ENCODE data around the gene MYBPH.

Gene MYBPH

DNA sequence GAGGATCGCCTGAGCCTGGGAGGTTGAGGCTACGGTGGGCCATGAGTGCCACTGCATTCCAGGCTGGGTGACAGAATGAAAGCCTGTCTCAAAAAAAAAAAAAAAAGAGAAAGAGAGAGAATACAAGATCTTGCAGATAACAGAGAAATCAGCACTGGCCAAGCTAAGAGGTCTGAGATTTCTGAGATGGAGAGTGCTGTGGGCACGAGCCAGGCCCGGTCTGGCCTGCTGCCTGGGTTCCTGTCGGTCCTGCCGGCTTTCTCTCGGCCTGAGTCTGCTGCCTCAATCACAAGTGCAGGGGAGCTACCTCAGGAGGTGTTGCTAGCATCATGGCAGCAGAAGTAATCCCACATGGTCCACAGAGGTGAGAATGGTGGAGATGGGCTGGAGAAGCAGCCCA, 29.1 kb downstream of the MYBPH start:
- no peak for FAIRE-seq

GRCh38 chr1:203146042-203146369, 29.6 kb downstream of the MYBPH start:
- no peak for FAIRE-seq

- FAIRE-seq: no peak
Measured at GRCh38 chr1:203145321-203146041, 30.1 kb downstream of the MYBPH start.

GRCh38 chr1:203144661-203145060, 31.0 kb downstream of the MYBPH start:
- no peak for FAIRE-seq

DNA sequence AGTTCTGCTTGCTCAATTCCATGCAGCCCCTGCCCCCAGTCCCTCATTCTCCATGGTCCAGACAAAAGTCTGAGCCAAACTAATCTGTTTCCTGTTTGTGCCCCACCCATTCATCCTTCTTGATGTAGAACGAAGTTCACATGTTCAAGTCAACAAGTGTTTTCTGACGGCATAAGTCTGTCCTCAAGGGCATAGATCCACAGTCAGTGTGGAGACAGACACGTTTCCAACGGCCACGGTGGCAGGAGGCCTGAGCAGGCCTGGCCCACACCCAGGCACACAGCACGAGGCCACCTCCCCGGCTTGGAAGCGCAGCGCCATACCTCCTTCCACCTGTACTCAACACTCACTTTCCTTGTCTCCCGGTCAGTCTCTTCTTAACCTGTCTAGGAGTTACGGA, 32.0 kb downstream of the MYBPH start:
- no peak for FAIRE-seq

DNA sequence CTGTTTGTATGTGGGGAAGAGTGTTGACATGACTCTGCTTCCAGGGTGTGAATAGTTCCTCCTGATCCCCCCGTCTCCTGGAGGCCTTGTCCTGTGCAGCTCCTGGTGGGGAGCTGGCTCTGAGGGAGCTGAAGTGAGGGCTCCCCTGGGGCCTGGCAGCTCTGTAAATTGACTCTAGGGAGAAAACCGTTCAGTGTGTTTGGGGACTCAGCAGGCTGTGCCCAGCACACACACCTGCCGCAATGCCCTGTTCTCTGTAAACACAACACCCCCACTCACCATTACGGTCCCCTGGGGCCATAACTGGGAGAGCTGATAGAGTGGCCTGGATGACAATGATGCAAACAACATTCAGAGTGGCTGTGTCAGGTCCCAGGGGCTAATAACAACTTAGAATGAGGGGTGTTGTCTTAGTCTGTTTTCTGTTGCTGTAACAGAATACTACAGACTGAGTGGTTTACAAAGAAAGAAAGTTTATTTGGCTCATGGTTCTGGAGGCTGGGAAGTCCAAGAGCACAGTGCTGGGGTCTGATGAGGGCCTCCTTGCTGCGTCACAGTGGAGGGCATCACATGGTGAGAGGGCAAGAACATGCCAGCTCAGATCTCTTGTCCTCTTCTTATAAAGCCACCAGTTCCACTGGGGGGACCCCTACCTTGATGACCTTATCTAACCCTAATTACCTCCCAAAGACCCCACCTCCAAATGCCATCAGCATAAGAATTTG, 32.8 kb downstream of the MYBPH start:
- FAIRE-seq: no peak

DNA sequence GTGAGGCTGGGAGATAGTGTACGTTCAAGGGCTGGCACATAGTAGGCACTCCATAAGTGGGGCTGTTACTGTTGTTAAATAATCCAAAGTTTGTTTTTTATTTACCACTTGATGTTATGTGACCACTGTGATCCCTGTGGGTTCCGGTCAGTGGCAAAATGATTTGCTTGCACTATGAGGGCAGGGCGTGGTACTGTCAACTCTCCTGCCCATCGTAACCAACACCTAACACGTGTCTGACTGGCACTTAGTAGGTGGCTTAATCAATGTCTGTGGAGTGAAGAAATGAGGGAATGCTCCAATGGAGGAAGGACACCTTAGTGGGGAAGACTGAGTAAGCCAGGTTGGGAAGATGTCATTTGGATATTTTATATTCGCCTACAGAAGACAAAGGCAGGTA, 33.5 kb downstream of the MYBPH start:
- FAIRE-seq: no peak

GRCh38 chr1:203140743-203141520, 34.7 kb downstream of the MYBPH start:
- FAIRE-seq: no peak

DNA sequence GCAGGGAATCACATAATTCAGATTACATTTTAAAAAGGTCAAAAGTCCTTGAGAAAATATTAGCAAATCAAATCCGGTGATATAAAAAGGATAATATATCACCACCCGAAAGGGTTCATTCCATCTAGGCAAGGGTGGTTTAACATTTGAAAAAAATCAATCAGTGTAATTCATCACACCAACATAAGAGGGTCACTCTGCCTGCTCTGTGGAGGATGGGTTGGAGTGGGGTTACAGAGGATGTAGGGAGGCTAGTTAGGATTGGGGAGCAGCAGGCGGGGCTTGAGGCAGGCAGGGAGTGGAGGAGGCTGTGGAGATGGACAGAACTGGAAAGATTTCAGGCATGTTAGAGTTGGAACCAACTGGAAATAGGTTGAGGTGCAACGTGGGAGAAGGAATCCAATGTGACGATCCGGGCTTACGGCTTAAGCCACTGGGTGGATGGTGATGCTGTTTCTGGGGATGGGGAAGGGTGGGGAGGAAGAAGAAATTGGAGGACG, 35.6 kb downstream of the MYBPH start:
- FAIRE-seq: no peak

DNA sequence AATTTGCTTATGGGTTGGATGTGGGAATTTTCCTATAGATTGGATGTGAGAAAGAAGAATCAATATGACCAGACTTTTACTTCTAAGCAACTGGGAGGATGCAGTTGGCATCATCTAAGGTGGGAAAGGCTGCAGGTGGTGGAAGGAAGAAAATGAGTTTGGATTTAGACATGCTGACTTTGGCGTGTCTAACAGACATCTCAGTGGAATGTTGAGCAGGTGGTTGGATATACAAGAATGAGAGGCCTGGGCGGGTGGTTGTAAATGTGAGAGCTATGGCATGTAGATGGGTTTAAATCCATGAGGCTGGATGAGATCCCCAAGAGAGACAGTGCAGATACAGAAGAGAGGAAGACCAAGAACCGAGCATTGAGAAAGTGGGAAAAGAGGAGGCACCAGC, 37.6 kb downstream of the MYBPH start:
- no peak for FAIRE-seq

DNA sequence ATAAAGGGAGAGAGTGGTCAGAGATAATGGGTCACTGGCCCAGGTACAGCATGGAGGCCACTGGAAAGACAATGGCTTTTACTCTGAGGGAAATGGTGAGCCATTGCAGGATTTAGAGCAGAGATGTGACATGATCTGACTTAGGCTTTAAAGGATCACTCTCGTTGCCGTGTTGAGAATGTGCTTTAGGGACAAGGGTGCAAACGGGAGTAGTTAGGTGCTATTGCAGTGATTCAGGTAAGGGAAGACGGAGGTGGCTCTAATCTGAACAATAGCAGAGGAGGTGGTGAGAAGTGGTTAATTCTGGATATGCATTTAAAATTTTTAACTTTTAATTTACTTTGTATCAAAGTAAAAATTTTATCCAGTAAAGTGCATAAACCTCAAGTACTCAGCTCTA, 38.3 kb downstream of the MYBPH start:
- FAIRE-seq: no peak

DNA sequence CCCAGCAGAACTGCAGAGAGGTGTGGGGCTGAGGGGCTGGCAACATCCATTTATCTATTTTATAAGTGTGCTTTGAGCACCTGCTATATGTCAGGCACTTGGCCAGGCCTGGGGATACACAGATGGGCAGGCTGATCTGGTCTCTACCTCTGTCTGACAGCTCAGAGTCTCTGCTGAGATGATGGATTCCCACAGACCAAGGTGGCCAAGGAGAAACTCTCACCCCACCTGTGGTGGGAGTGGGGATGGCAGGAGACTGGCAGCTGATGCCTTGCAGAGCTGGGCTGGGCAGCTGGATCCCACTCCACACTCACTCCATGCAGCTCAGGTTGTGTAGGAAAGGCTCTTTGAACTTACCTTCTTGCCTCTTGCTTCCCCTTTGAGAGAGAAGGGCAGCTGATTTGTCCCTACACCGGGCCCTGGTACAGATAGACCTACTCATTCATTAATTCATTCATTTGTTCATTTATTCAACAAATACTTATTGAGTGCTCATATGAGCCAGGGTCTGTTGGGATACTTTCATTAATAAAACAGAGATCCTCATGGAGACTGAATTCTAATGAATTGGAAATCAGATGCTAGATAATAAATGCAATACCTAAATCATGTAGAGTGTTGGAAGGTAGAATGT, 39.1 kb downstream of the MYBPH start:
- FAIRE-seq: no peak

GRCh38 chr1:203135636-203136305, 39.9 kb downstream of the MYBPH start:
- FAIRE-seq: no peak

DNA sequence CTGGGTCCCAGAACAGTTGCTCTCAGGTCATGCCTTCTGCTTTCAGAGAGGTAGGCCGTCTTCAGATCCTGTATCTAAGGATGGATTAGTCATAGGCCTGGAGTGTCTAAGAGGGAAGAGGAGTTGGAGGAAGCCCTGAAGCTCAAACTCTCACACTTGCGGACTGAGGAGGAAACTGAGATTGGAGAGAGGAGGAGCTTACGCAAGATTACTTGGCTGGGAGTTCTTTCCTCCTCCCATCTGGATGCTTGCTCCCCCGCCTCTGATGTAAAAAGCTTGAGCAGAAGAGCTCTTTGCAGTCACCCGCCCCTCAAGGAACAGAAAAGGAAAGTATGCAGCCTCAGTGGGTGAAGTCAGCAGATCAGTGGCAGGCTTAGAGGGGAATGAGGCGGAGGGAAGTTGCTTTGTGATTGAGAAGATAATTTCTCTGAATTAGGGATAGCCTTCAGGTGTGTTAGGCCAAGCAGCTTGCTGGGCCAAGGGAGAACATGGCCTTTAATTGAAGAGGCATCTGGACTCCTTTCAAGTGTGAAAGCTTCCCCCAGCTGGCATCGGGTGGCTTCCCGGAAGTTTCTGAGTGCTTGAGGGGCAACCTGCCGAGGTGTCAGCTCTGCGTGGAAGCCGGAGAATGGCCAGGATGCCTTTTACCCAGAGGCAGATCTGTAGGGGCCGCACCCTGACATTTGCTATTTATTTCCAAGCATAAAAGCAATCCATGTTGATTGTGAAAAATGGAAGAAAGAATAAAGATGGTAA, 41.5 kb downstream of the MYBPH start:
- no peak for FAIRE-seq

- FAIRE-seq: no peak
Measured at GRCh38 chr1:203131548-203132200, 44.0 kb downstream of the MYBPH start.

DNA sequence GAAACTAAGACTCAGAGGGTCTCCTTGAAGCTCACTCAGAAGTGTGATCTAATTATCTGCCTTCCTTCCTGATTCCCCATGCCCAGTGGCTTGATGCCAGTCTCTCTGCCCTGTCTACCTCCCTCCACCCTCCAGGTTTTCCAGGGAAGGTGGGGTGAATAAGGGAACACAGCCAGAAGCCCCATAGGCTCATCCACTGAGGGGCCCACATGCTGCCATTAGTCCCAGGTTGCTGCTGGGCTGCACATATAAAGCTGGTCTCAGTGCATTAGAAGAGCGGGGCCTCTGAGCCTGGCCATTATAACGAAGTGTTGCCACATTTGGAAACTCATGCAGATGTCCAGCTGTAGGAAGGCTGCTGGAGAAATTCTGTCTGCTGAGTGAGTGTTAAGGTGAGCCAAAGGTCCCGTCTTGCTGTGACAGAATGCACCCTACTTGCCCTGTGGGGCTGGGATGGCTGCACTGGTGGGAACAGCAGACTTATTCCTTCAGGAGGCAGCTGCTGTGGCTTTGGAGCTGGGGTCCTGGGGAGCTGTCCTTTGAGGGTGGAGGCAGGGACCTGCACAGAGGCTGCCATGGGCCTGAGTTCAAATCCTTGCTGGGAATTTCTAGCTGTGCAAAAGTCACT, 45.2 kb downstream of the MYBPH start:
- no peak for FAIRE-seq

DNA sequence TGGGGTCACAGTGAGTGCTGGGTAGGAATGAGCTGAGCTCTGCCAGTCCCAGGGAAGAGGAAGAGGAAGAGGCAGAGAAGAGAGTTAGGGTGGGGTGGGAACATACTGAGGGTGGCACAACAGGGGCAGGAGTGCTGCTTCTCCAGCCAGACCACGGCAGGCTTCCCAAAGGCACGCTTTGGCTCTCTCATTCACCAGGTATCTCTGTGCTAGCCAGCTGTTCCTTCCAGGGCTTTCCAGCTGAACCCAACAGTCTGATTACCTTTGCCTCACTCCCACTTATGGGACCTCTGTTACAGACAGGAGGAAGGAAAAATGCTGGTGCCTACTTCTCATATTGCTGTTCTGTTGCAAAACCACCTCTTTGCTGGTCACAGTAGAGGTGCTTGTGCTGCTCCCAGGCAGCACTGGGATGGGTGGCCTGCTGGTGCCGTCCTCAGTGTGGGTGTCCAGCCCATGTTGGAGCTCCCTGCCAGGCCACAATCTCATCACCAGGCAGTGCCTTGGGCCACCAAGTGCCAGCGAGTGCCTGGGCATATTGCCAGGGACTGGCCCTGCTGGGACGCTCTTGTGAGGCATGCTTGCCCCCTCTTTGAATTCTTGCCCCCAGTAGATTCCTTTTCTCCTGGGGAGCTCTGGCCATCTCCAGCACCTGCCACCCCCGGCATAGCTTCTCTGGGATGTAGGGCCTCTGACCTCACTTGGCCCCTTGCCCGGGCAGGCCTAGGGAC, 46.0 kb downstream of the MYBPH start:
- FAIRE-seq: no peak

DNA sequence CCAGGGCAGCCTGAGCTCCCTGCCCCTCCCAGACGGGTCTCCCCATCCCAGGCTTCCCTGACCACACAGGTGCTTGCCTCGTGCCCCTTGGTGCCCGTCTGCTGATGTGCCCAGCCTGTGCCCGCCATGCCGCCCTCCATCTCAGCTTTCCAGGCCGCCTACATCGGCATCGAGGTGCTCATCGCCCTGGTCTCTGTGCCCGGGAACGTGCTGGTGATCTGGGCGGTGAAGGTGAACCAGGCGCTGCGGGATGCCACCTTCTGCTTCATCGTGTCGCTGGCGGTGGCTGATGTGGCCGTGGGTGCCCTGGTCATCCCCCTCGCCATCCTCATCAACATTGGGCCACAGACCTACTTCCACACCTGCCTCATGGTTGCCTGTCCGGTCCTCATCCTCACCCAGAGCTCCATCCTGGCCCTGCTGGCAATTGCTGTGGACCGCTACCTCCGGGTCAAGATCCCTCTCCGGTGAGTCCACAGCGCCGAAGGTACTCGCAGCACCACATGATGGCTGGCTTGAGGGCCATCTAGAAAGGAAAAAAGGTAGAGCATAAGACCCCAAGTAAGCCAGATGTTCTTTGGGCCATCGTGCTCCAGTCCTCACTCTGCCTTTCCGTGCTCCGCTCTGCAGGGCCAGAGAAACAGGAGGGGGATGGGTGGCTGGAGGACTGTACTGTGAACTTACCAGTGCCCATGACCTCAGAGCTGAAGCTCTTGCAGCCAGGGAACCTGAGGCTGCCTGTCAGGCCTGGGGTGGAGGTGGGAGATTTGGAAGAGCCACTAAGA, 46.7 kb downstream of the MYBPH start:
- no peak for FAIRE-seq

DNA sequence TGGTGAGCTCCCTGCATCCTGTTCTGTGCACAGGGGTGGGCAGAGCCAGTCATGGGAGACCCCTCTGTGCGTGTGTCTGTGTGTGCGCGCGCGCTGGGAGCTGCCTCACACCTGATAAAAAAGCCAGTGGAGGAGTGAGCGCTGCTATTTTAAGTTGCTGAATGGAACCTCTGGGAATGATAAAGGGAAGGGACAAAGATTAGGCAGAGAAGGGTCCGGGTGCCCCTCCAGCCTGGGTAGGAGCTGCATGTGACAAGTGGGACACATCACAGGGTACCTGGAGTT, 47.3 kb downstream of the MYBPH start:
- FAIRE-seq: no peak
